Activated CD4-positive, CD25-positive, alpha-beta regulatory T cell treated with anti-CD3 and anti-CD28 coated beads, Interleukin-2, amount 50 U/mL, for 16 hours (primary cell): ENCODE measurements around the gene CAV3.

Experiments used
- DNase-seq: peaks from one replicate; pipeline ENCODE4 v3.0.0-alpha.2; 2020; ENCODE audit warnings: low read depth, low spot score

The CAV3 gene

DNA sequence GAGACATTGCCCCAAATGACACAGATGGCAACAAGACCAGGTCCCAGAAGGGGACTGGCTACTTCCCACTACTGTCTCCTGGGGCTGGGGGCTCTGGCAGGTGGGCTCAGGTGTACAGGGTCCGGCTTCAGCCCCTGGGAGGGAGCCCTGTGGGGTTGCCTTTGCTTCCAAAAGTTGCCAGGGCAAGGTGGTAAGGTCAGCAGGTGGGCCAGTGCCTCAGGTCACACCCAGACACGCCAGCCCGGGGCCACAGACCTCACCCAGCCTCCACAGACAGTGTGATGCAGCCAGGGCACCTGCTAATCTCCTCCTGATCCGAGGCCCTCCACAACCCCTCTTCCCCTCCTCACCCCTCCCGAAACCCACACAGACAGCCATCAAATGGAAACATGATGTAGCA is 28.3 kb downstream of the CAV3 start:
- DNase-seq, result no peak

DNA sequence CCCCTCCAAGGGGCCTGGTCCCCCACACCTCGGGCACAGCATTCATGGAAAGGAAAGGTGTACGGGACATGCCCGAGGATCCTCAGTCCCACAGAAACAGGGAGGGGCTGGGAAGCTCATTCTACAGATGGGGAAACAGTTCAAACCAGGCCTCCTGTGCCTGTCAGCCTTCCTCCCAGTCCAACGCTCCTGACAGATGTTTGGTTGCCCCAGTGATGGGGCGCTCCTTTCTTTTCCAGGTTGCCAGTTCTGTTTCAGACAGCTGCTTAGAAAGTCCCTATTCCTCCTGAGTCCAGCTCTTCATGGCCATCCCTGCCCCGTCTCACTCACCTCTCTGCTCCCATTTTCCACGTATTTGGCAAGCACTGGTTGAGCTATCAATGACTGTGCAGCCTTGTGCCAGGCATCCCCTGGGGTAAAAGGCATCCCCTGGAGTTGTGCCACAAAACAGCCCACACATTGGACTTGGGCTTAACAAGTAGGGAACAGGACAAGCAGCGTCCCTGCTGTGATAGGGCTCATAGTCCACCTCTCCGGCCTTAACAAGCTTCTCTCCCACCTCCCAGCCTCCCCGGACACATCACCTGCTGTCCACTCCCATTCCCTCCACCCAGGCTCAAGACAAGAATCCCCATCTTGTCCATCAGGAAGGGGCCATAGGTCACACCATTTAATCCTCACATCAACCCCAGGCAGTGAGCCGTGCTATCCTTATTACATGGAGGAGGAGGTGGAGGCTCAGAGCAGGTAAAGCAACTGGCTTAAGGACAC is 29.2 kb downstream of the CAV3 start:
- no peak for DNase-seq

DNA sequence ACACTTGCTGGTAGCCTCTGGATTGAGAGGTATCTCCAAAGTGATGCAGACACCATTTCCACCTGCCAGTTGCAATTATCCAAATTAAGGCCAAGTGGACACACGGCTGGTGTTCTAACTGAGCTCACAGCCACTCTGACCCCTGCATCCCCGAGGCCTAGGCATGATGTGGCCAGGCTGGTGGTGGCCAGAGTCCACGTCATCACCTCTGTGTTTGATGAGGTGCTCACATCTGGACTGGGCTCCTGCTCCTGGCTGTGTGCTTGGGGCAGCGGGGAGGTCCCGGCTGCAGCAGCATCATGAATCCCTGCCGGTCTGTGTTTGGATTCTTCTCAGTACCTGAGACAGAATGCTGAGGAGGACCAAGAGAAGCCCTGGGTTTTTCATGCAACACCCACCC is 30.9 kb downstream of the CAV3 start:
- DNase-seq, result no peak

DNA sequence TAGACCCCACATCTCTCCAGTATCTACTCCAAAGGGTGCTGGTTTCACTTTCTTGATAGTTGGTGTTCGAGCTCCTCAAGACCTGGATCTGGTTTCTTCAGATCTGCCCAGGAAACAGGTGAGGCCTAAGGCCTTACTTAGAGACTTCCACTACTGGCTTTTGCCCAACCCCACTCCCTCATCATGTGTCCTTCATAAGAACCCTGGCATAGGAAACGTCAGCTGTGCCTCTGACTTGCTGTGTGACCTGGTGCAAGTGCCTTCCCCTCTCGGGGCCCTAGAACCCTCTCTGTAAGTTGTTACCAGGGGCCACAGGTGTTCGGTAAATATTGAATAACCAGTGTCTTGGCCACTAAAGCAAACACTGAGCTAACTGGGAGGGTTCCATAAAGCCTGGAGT is 31.9 kb downstream of the CAV3 start:
- no peak for DNase-seq

DNA sequence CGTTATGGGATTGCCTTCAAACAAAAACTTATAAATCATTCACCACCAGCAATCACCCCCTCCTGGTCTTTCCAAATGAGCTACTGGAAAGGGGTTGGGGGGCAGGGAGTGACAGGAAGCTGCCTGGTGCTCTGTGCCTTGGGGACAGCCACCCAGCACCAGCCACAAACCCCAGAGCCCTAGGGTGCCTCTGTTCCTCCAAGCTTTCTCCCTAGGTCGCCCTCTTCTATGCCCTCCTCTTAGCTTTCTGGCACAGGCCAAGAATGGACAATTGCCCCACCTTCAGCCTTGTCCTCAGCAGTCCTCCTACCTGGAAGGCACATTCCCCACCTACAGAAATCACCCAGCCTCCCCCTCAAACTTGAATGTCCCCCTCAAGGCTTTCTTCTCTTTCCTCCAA is 32.5 kb downstream of the CAV3 start:
- DNase-seq, result no peak

DNA sequence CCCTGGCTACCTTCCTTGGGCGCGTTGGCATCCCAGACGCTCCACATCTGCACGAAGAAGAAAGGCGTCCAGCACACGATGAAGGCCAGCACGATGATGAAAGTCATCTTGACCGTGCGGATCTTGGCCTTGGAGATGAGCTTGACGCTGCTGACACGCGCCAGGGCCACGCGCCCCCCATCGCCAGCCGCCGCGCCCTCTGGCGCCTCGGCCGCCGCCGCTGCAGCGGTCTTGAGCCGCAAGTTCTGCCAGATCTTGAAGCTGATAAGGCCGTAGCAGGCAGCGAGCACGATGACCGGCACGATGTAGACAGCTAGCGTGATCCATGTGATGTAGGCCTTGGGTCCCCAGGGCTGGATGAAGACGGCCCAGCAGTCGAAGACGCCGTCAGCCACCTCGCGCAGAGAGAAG is 33.7 kb downstream of the CAV3 start:
- no peak for DNase-seq

DNA sequence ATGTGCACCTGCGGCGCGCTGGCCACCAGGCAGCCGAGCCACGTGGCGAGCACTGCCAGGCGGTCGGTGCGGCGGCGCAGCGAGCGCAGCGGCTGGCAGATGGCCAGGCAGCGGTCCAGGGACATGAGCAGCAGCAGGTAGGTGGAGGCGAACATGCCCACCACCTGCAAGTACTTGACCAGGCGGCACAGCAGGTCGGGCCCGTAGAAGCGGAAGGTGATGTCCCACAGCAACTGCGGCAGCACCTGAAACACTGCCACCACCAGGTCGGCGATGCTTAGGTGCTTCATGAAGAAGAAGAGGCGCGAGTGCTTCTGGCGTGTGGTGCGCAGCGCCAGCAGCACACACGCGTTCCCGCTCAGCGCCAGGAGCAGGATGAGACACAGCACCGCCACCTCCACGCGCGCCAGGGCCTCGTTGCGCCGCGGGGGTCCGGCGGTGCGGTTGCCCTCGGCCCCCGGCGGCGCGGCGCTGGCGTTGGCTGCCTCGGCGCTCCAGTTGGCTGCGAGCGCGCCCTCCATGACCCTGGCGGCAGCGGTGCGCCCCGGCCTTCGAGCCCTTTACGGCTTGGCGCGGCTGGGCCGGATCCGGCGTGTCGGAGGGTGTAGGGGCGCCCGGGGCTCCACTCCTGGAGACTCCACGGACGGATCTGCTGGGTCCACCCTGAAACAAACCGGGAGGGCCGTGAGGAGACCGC is 34.2 kb downstream of the CAV3 start:
- DNase-seq, result no peak

DNA sequence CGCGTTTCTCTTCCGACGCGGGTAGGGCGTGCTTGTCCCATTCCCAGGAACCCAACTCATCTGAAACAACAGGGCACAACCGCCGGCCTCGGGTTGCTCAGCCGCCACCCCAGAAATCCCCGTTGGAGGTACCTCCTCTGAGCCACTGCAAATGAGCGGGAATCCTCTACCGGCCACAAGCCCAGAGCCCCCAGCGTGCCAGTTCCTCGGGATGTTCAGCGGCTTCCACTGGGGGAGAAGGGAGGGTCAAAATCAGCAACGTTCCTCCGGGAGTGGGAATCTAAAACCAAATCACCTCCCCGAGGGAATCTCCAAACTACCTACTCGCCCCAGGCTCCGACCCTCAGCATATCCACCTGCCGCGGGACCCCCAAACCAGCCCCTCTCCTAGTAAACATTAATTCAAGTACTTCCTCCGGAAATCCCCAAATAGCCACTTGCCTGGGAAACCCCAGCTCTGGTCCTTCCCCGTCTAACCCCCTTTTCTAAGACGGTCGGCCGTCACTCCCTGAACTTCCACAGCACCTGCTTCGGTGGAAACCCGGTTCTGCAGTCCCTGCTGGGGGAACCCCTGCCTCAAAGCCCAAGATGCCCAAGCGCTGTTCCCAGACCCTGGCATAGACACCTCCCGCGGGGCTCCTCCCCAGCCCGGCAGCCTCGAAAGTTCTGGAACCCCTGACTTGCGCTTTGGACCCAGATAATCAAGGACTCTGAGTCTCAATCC is 34.9 kb downstream of the CAV3 start:
- DNase-seq, result no peak

DNA sequence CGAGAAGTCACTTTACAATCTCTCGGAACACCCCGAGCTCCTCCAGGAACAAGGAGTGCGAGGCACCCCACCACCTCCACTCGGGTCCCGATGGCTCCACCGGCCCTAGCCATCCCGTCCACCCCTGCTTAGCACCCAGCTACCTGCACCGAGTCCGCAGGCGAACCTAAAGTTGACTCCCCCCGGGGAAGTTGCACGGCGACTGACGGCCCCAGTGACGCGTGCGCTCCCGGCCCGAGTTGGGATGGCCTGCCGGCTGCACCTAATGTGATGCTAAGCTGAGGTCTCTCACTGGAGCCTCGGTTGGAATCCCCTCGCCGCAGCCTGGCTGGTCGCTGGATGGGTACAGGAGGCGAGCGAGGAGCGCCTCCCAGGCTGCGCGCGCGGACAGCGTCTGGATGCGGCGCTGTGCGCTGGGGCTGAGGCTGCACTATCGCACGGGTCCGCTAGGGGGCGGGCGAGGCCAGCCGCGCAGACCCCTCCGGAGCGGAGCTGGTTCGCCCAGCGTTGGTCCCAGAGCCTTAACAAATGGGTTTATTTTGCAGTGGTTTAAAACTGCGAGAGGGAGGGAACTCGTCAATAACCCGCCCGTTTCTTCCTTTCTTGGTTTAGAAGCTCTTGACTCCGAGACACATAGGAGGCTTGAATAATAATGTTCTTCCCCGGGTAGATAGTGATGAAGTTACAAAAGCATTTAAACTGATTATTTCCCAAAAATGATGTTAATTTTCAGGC is 35.7 kb downstream of the CAV3 start, which contains the start of gene OXTR:
Gene OXTR, minus strand, starts transcription at position 526 of the 735 bp plus-strand sequence. CDS start 1,426 bp downstream, outside the sequence.
- no peak for DNase-seq

DNA sequence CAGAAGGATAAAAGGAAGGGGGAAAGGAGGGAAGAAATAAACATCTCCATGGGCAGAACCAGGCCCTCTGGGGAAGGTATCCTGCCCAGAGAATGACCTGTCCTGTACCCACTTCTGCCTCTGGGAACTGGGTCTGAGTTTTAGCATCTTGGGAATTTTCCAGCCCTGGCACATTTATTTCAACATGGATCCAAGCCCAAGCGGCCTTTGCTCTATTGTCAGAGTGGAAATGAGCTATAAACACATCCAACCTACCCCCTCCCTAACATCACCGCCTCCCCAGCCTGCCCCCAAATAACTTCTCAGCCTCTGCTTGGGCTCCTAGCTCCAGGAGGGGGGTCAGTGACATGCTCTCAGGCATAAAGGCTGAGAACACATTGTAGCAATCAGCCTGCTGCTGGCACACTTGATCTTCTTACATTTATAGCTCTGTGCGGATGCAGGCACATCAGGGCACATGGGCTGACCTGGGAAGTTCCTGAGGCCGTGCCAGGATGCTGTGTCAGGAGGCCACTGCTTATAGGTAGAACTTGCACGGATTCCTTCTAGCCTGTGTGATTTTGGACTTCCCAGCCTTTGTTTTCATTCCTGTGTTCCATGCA is 40.4 kb downstream of the CAV3 start:
- DNase-seq, result no peak

DNA sequence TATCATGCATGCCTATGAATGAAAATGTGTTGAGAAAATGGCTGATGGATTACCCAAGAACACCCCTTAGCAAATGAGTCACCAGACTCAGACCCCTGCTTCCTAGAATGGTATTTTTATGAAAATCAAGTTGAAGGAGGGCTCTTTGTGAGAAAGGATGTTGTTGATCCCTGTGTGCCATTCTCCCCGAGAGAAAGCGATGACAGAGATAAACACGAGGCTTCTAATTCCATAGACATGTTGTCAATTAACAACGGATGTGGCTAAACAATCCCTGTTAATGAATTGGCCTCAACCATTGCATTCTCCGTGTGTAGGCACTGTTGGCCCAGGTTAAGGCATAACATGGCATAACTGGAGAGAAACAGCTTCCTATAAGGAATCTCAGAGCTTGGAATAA is 41.6 kb downstream of the CAV3 start:
- DNase-seq, result no peak

DNA sequence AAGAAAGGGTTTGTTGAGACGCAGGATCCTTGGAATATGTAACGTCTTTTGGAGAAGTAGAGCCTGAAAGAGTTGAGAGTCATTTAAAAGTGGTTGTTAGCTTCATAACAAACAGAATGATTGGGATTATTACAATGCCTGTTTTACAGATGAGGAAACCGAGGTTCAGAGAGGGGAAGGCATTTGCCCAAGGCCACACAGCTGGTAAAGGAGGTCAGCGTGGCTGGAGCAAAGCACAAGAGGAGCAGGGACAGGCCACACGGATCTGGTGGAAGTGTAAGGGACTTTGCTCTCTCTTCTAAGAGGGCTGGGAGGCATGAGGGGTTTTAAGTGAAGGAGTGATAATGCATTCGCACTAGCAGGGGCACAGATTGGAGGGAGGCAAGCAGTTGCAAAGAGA is 42.0 kb downstream of the CAV3 start:
- DNase-seq, result no peak

DNA sequence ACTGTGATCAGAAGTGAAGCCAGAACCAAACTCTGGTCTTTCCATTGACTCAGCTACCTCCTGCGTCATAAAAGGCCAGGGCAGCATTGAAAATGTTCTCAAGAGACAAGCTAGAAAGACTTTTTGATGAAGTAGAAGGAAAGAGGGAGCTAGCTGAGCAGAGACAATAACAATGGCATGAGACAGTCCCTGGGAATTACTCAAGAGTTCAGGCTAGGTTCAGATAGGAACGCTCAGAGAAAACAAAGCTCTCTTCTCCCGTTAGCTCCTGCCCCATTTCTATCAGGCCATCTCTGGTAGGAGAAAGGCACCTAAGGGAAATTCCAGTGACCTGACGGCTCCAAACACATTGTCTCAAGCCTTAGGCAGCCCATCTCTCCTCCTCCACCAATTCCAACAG is 42.8 kb downstream of the CAV3 start:
- DNase-seq, result no peak

DNA sequence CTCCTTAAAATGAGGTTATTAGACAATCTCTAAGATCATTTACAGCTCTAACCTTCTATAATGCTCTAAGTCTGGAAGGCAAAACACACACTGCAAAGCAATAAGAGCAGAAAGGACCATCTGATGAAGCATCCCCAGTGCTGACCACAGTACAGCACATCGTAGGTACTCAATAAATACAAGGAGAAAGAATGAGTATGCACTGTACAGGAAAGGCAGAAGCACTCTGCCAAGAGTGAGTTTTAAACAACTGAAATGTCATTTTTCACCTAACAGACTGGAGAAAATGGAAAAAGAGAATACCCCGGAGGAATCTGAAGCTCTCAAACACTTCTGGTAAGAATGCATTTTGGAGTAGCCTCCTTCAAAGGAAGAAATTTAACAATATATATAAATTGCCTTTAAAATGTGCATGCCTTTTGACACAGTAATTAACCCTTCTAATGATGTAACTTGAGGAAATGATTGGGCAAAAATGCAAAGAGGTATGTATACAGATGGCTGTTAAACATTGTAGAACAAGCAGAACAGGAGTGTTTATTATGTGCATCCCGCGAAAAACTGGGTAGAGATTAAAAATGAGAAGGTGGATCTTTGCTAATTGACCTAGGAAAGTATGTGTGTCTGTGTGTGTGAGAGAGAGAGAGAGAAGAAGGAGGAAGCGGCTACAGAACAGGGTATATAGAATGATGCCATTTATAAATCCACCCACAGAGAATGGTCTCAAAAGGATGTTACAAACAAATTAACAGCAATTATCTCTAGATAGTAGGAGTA is 43.8 kb downstream of the CAV3 start:
- DNase-seq, result no peak

DNA sequence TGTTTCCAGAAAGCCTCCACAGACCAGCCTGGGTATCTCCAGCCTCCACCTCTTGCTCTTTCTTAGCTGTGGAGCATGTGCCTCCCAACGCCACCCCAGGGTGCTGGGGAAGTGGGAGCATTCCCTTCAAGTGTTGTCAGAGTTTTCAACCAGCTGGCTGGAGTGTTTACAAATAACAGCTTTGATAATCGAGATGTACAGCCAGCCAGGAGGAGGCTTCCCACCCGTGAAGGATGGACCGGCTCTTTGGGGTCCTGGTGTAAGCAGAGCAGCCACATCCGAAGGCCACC is 44.3 kb downstream of the CAV3 start:
- DNase-seq, result no peak

DNA sequence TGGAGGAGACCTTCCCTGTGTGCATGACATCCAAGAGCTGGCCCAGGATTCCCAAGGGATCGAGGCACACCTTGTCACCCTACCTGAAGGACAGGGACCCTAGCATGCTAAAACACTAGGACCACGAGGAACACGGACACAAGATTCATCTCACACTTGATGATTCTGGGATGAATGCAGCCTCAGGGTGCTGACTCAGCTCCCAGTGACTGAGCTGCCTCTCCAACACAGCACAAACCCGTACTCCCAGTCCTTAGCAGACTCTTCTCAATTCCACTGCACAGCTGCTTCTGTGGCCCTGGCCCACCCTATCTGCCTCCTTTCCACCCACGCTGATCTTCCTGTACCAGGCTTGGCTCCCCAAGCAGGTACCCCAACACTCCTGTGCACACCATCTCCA is 44.9 kb downstream of the CAV3 start:
- DNase-seq, result no peak

DNA sequence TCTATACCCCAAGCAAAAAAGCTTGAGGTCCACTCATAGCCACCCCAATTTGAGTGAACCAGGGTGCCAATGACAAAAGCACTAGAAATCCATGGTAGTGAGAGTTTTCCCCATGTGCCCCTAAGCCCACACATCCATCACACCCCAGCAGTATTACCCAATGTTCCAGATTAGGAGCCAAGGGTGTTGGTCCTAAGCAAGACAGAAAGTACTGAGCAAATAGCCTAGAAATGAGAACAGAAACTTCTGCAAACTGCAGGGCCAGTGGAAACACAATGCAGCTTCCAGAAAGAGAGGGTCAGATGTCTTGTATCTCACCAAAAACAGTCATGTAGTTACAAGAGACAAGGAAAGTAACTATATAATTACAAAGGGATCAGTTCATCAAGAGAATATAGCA is 46.7 kb downstream of the CAV3 start:
- DNase-seq, result no peak

DNA sequence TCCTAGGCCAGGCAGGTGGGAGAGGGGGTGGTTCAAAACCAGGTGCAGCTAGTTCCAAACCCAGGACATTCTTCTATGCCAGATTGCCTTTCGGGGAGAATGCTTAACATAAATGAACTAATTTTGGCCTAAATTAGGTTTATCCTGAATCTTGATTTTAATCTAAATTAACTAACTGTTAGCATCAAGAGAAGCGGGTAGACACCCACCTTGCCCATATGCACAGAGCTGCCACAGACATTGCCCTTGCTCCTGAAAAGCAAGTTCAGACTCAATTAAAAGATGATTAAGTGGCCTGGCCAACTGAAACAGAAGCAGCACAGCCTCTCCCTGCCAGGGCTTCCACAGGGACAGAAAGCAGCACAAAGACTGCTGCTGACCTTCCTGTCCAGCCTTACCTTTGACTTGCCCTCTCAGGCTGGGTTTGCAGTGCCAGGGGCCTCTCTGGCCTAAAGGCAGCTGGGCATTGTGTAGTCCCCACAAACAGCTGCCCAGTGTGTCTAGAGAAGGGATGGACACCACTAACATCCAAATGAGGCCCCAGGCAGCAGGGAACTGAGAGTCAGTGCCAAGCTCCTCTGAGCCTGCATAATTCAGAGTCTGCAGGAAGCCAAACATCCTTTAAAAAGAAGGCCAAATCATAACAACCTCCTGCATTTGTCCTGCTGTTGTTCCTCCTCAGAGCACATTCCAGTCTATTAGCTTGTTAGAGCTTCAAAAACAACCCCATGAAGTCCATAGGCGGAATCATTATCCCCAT is 51.3 kb downstream of the CAV3 start:
- no peak for DNase-seq

DNA sequence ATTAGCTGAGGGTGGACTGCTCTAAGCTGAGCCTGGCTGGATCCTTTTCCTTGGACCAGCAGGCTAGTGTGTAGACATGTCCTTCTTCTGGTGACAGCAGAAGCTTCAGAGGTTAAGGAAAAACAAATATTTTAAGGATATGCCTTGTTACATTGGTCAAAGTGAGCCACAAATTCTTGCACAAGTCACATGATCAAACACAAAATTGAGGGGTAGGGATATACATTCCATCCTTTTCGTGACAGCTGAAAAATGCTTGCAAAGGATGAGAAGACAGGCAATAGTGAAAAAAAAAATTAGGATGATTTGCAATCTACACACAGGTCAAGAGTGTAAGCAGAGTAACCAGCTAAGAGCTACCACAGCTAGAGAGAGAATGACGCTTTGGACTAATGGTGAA is 56.9 kb downstream of the CAV3 start:
- no peak for DNase-seq

DNA sequence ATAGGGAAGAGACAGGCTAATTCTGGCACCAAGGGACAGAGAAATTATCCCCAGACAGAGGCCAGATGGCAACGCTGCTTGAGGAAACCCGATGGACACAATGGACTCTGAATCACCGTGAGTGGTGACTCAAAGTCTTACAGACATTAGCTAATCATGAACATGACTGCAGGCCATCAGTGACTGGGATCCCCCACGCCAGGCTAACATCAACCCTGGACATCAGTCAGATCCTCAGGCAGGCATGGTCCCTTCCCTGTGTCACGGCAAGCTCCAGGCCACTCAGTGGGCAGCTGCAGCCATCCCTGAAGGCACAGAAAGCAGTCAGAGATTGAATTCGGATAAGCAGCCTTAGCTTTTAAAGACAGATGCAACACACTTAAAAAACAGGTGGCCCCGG is 59.6 kb downstream of the CAV3 start:
- no peak for DNase-seq
